OCI-LY7 (cell line): ENCODE measurements around the gene NES.

ENCODE experiments used
- CTCF ChIP-seq: fragments of 200-600 bp; sonication (generic); conservative IDR thresholded peaks from 2 replicates; pipeline ENCODE4 v1.5.1; 2014; ENCODE audit warnings: mild to moderate bottlenecking, antibody characterized with exemption, low read length, moderate library complexity, mixed read lengths
- EZH2phosphoT487 ChIP-seq: fragments of 200-600 bp; sonication (generic); IDR thresholded peaks from 2 replicates; pipeline ENCODE4 v1.6.1; 2018; ENCODE audit warnings: low read depth, borderline replicate concordance, mild to moderate bottlenecking, mixed run types, antibody characterized with exemption, low read length, moderate library complexity, mixed read lengths

- TF ChIP-seq CTCF (no peak), EZH2phosphoT487 (no peak)
These were observed 4.2 kb upstream of the NES start for GRCh38 chr1:156681196-156681960.
